Anterior cingulate cortex (tissue), 58 donors: Measurements from ENCODE around the gene CRAMP1.

Experiments used
- DNase-seq, 58 donors: peaks; one replicate each; lab custom pipeline; 2025; lab: John Stamatoyannopoulos, UW

Gene CRAMP1

GRCh38 chr16:1631230-1631629, 19.1 kb downstream of the CRAMP1 start:
- DNase-seq = no peak

GRCh38 chr16:1631931-1632637, 19.9 kb downstream of the CRAMP1 start:
- no peak for DNase-seq

- no peak for DNase-seq
These were observed 20.4 kb downstream of the CRAMP1 start for GRCh38 chr16:1632638-1632970.

GRCh38 chr16:1633310-1633709, 21.1 kb downstream of the CRAMP1 start:
- no peak for DNase-seq

- no peak for DNase-seq
These were observed 22.4 kb downstream of the CRAMP1 start for GRCh38 chr16:1634541-1634940.

GRCh38 chr16:1635070-1635469, 22.9 kb downstream of the CRAMP1 start:
- no peak for DNase-seq

GRCh38 chr16:1637526-1637925, 25.4 kb downstream of the CRAMP1 start:
- no peak for DNase-seq

GRCh38 chr16:1638757-1639156, 26.6 kb downstream of the CRAMP1 start:
- no peak for DNase-seq

- DNase-seq = no peak
These were observed 27.1 kb downstream of the CRAMP1 start for GRCh38 chr16:1639282-1639681.

GRCh38 chr16:1639860-1640259, 27.7 kb downstream of the CRAMP1 start:
- no peak for DNase-seq

- no peak for DNase-seq
These were observed 28.2 kb downstream of the CRAMP1 start for GRCh38 chr16:1640261-1640941.

GRCh38 chr16:1641261-1641660, 29.1 kb downstream of the CRAMP1 start:
- DNase-seq = no peak

- DNase-seq = peak in 54 of 58 donors; percentile 6 to 89 (median 67)
These were observed 30.0 kb downstream of the CRAMP1 start for GRCh38 chr16:1642148-1642547.

- no peak for DNase-seq
These were observed 30.6 kb downstream of the CRAMP1 start for GRCh38 chr16:1642753-1643152.

- DNase-seq = peak in 34 of 58 donors; percentile 7 to 69 (median 40)
These were observed 31.4 kb downstream of the CRAMP1 start for GRCh38 chr16:1643521-1643920.

- DNase-seq = peak in 18 of 58 donors; percentile 6 to 75 (median 28)
These were observed 33.9 kb downstream of the CRAMP1 start for GRCh38 chr16:1645914-1646525.

GRCh38 chr16:1647856-1648255, 35.7 kb downstream of the CRAMP1 start:
- DNase-seq = no peak

GRCh38 chr16:1650131-1650530, 38.0 kb downstream of the CRAMP1 start:
- DNase-seq = peak in 17 of 58 donors; percentile 5 to 66 (median 23)

- no peak for DNase-seq
These were observed 39.2 kb downstream of the CRAMP1 start for GRCh38 chr16:1651094-1651973.

- DNase-seq = no peak
These were observed 39.8 kb downstream of the CRAMP1 start for GRCh38 chr16:1651974-1652312.

- DNase-seq = no peak
These were observed 40.9 kb downstream of the CRAMP1 start for GRCh38 chr16:1653023-1653422.
